MCF 10A (cell line): Measurements from ENCODE around the gene TMEM151B. TPM values are rescaled to one million over a fixed set of nuclear protein-coding genes. Genes with fewer than 3 reads are reported as not detected.
A peak's percentile ranks its signal among the peaks of the same experiment; 100 is the strongest.

Source experiments
- BruUV-seq: library from RNA; stranded (reverse); fragments of 400-500 nt; replicated peaks from 2 replicates; lab custom pipeline; 2021; lab: Mats Ljungman, UMichigan
- CTCF ChIA-PET: fragments of 300-600 bp; sonication (Branson Sonifier 250); formaldehyde crosslinking; extraction: SDS; loops from one replicate; lab custom pipeline; 2021; ENCODE audit warnings: antibody characterized with exemption, inconsistent platforms; lab: Yijun Ruan, JAX
- POLR2A ChIA-PET: fragments of 300-600, 350-650 bp; sonication (Branson Sonifier 250); formaldehyde crosslinking; extraction: SDS; loops from one replicate; lab custom pipeline; 2020; ENCODE audit warnings: antibody characterized with exemption, inconsistent platforms; lab: Yijun Ruan, JAX
- DNase-seq: peaks from one replicate; pipeline ENCODE4 v3.0.0-alpha.2; 2018; ENCODE audit not compliant: unreplicated experiment
- H3K27ac Mint-ChIP-seq: one replicate; pipeline ENCODE4 v1.8.0; 2022; ENCODE audit warnings: mild to moderate bottlenecking, low read depth, mixed read lengths; ENCODE audit not compliant: unreplicated experiment
- H3K27me3 Mint-ChIP-seq: one replicate; pipeline ENCODE4 v1.8.0; 2022; ENCODE audit warnings: mixed read lengths; ENCODE audit not compliant: insufficient read depth, unreplicated experiment
- H3K36me3 Mint-ChIP-seq: one replicate; pipeline ENCODE4 v1.8.0; 2022; ENCODE audit warnings: mild to moderate bottlenecking, moderate library complexity, mixed read lengths; ENCODE audit not compliant: insufficient read depth, unreplicated experiment
- H3K4me1 Mint-ChIP-seq: one replicate; pipeline ENCODE4 v1.8.0; 2022; ENCODE audit warnings: mixed read lengths; ENCODE audit not compliant: insufficient read depth, unreplicated experiment
- H3K4me3 Mint-ChIP-seq: one replicate; pipeline ENCODE4 v1.8.0; 2022; ENCODE audit warnings: mild to moderate bottlenecking, moderate library complexity, mixed read lengths; ENCODE audit not compliant: unreplicated experiment
- H3K9me3 Mint-ChIP-seq: one replicate; pipeline ENCODE4 v1.8.0; 2022; ENCODE audit warnings: mixed read lengths; ENCODE audit not compliant: unreplicated experiment
- intact Hi-C: fragments of 100-400 bp; cut with micrococcal nuclease; formaldehyde crosslinking; loops from 2 replicates; pipeline ENCODE4 v1.14.1; 2022
- total RNA-seq: library from RNA; stranded (reverse); gene quantifications from 2 replicates; pipeline ENCODE4 v1.2.3, GENCODE V29; 2022
- TF ChIP-seq, protein P1 (sequence below): fragments of 200-600 bp; IDR thresholded peaks from one replicate; pipeline ENCODE4 v1.8.0; 2022; ENCODE audit warnings: antibody characterized with exemption, mild to moderate bottlenecking; ENCODE audit not compliant: unreplicated experiment

The TMEM151B gene
- total RNA-seq, 1 experiment from 2014 or later: not detected

DNA sequence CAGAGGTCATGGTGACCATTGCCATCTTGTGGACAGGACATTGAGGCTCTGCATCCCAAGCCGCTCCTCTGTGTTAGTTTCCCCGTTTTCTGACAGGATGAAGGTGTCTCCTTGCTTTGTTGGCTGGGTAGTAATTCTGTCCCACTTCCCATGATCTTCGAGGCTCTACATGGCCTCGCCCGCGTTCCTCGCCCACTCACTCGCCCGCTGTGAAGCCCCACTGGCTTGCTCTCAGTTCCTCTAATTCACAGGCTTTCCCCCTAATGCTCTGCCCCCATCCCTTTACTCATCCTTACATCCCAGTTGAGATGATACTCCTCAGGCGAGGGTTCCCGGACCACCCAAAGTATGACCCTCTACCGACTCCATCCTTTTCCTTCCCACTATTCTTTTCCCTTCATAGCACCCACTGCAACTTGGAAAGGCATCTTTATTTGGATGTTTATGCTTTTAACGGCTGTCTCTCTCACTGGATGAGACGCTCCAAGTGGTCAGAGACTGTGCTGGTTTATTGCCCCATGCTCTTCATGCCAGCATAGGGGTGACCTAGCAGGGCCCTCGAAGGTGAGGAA, 12.4 kb upstream of the TMEM151B start:
- no peak for DNase-seq
- Mint-ChIP-seq H3K4me1 (peaks cover 50% of the 10 kb centered on the region), H3K4me3 (peak overlapping the region; percentile 84), H3K27ac (peak overlapping the region; percentile 57), H3K36me3 (peaks cover 47% of the 10 kb centered on the region), H3K27me3 (no peaks in the 10 kb centered on the region), H3K9me3 (no peaks in the 10 kb centered on the region)
- ChIA-PET POLR2A (interaction anchor here (1.0 to 3.0 kb wide), 4 partner anchors 11 to 132 kb away, joined by 4 to 121 read pairs (median 7); partner anchors contain the start of gene HSP90AB1), CTCF (interaction anchor here (0.7 to 1.9 kb wide), 11 partner anchors 10 to 162 kb away, joined by 3 to 14 read pairs (median 4); partner anchors contain the start of genes AARS2 and HSP90AB1)
- TF ChIP-seq, protein P1, sequence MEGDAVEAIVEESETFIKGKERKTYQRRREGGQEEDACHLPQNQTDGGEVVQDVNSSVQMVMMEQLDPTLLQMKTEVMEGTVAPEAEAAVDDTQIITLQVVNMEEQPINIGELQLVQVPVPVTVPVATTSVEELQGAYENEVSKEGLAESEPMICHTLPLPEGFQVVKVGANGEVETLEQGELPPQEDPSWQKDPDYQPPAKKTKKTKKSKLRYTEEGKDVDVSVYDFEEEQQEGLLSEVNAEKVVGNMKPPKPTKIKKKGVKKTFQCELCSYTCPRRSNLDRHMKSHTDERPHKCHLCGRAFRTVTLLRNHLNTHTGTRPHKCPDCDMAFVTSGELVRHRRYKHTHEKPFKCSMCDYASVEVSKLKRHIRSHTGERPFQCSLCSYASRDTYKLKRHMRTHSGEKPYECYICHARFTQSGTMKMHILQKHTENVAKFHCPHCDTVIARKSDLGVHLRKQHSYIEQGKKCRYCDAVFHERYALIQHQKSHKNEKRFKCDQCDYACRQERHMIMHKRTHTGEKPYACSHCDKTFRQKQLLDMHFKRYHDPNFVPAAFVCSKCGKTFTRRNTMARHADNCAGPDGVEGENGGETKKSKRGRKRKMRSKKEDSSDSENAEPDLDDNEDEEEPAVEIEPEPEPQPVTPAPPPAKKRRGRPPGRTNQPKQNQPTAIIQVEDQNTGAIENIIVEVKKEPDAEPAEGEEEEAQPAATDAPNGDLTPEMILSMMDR: no peak
- no TSS peak for BruUV-seq
- intact Hi-C loops: loop anchor here (1.0 kb wide), 1 partner anchor 37 kb away; no protein-coding TSS in a partner anchor

DNA sequence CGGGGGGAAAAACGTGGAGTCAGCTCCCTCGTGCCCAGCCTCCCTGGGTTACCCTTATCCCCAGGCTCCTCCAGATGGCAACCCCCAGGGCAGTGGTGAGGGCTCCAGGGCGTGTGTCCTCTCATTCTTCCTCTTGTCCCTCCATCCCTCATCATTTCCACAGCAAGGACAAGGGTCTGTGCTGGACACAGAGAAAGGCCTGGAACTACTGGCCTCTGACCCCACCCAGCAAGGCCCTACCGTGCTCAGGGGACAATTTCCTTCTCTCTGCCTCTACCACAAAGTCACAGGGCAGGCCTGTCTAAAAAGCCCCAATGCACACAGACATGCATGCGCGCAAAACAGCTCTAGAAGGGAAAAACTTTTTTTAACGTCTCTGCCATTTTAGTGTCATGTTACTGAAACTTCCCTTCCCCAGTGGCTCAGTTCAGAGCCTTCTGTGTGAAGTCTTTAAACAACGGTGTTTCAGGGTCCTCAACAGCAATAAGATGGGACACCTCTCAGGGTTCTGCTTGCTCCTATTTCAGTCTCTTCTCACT, 11.9 kb upstream of the TMEM151B start:
- no peak for DNase-seq
- Mint-ChIP-seq H3K27me3 (no peaks in the 10 kb centered on the region), H3K4me1 (peaks cover 50% of the 10 kb centered on the region), H3K9me3 (no peaks in the 10 kb centered on the region), H3K27ac (peak overlapping the region; percentile 57), H3K4me3 (peak overlapping the region; percentile 84), H3K36me3 (peaks cover 41% of the 10 kb centered on the region)
- POLR2A ChIA-PET: interaction anchor here (1.0 kb wide), 1 partner anchor 11 kb away, joined by 5 read pairs; the partner anchor contains the start of gene HSP90AB1
- CTCF ChIA-PET: interaction anchor here (0.6 to 1.2 kb wide), 7 partner anchors 10 to 1119 kb away, joined by 3 to 5 read pairs (median 3); no protein-coding TSS in a partner anchor
- intact Hi-C loops: no loop called here
- TF ChIP-seq, protein P1: no peak
- no TSS peak for BruUV-seq

DNA sequence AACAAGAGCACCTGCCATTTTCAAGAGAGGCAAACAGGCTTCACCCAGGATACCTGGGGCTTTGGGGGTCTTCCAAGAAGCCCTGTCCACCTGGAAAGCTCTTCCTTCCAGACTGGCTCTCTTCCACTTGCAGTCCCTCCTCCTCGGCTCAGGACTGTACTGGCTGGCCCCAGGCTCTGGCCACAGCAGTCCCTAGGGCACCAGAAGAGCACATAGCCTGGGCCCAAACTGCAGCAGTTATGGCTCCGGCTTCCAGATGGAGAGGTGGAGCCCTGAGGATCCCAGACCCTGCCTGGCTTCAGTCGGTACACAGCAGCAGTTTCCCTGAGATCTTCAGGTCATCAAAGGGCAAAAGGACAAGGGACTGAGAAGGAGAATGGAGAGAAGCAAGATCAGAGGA, 11.3 kb upstream of the TMEM151B start:
- H3K36me3 Mint-ChIP-seq: peaks cover 36% of the 10 kb centered on the region
- H3K27ac Mint-ChIP-seq: no peak overlapping the region
- CTCF ChIA-PET: interaction anchor here (0.6 to 1.2 kb wide), 6 partner anchors 9 to 1118 kb away, joined by 3 to 5 read pairs (median 4); no protein-coding TSS in a partner anchor
- intact Hi-C loops: no loop called here
- no TSS peak for BruUV-seq
- TF ChIP-seq, protein P1: no peak
- no peak overlapping the region for H3K4me3 Mint-ChIP-seq
- peaks cover 50% of the 10 kb centered on the region for H3K4me1 Mint-ChIP-seq
- POLR2A ChIA-PET: interaction anchor here (1.0 kb wide), 1 partner anchor 12 kb away, joined by 5 read pairs; the partner anchor contains the start of gene HSP90AB1
- DNase-seq: no peak
- H3K27me3 Mint-ChIP-seq: no peaks in the 10 kb centered on the region
- no peaks in the 10 kb centered on the region for H3K9me3 Mint-ChIP-seq

DNA sequence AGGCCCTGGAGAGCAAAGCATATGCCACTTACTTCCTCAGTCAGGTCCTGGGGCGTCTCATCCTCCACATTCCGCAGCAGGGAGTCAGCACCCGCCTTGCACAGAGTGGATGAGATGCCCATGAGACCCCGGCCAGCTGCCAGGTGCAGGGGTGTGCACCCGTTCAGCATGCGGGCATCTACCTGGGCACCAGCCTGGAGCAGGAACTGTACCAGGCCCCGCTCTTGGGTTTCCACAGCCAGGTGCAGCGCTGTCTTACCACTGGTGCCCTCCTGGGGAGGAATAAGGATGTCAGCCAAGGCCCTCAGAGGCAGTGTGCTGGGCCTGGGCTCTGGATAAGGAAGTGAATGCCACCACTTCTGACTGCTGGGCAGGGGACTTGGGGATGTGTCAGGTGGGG, 10.2 kb upstream of the TMEM151B start:
- no peaks in the 10 kb centered on the region for H3K27me3 Mint-ChIP-seq
- POLR2A ChIA-PET: interaction anchor here (0.6 kb wide), 1 partner anchor 684 kb away, joined by 3 read pairs; the partner anchor contains the start of gene XPO5
- no peaks in the 10 kb centered on the region for H3K9me3 Mint-ChIP-seq
- H3K4me1 Mint-ChIP-seq: peaks cover 49% of the 10 kb centered on the region
- DNase-seq: no peak
- intact Hi-C loops: no loop called here
- H3K27ac Mint-ChIP-seq: no peak overlapping the region
- TF ChIP-seq, protein P1: no peak
- no TSS peak for BruUV-seq
- CTCF ChIA-PET: interaction anchor here (1.0 kb wide), 1 partner anchor 109 kb away, joined by 3 read pairs; no protein-coding TSS in a partner anchor
- no peak overlapping the region for H3K4me3 Mint-ChIP-seq
- peaks cover 25% of the 10 kb centered on the region for H3K36me3 Mint-ChIP-seq
